Breast epithelium (tissue), 4 donors: Measurements from ENCODE around the gene RCOR3. TPM values are rescaled to one million over a fixed set of nuclear protein-coding genes. Genes with fewer than 3 reads are reported as not detected.

ENCODE experiments used
- DNase-seq, 2 donors: peaks; one replicate each; pipeline ENCODE4 v3.0.0-alpha.2; 2019; ENCODE audit warnings: low spot score in 2 of 2
- H3K27ac ChIP-seq, 2 donors: fragments of 200-600 bp; sonication (generic) in 1 of 2; one replicate each; pipeline ENCODE4 v1.5.1; 2016 to 2019; ENCODE audit warnings: mild to moderate bottlenecking in 1 of 2
- H3K27me3 ChIP-seq, 2 donors: fragments of 200-600 bp; sonication (generic) in 1 of 2; one replicate each; pipeline versions ENCODE4 v1.5.1 to v1.6.0; 2017 to 2019; ENCODE audit warnings: control low read depth in 1 of 2, mild to moderate bottlenecking in 1 of 2
- H3K36me3 ChIP-seq: fragments of 200-600 bp; one replicate; pipeline ENCODE4 v1.5.1; 2019
- H3K4me1 ChIP-seq, 2 donors: fragments of 200-600 bp; sonication (generic); one replicate each; pipeline ENCODE4 v1.5.1; 2016 to 2019; ENCODE audit warnings: control low read depth in 1 of 2
- H3K4me3 ChIP-seq, 3 donors: fragments of 200-600 bp; sonication (generic); 1 replicate in 2 of 3; 2 replicates in 1 of 3; pipeline ENCODE4 v1.5.1; 2016 to 2019; ENCODE audit warnings: mild to moderate bottlenecking in 3 of 3, moderate library complexity in 2 of 3
- H3K9me3 ChIP-seq, 2 donors: fragments of 200-600 bp; sonication (generic) in 1 of 2; one replicate each; pipeline ENCODE4 v1.5.1; 2016 to 2019; ENCODE audit warnings: control low read depth in 1 of 2
- POLR2A ChIP-seq: fragments of 450-650 bp; IDR thresholded peaks from one replicate; pipeline ENCODE4 v1.6.1; 2016; ENCODE audit warnings: antibody characterized with exemption, mild to moderate bottlenecking, moderate library complexity
- POLR2AphosphoS5 ChIP-seq, 3 donors: sonication (generic); formaldehyde crosslinking; IDR thresholded peaks; one replicate each; pipeline ENCODE4 v1.6.1; 2017; ENCODE audit warnings: antibody characterized with exemption in 3 of 3
- intact Hi-C: fragments of 100-400 bp; cut with DNase I; formaldehyde crosslinking; loops from one replicate; pipeline ENCODE4 v1.15.1; 2023; ENCODE audit warnings: low total_unique reads
- total RNA-seq, 3 donors: library from RNA; depleted of rRNA; stranded (reverse); fragments of >200 nt; gene quantifications; one replicate each; pipeline ENCODE4 v1.1.0, GENCODE V29; 2016
- TF ChIP-seq, protein P1 (sequence below), 3 donors: fragments of 450-650 bp; IDR thresholded peaks; one replicate each; pipeline ENCODE4 v1.5.1; 2016 to 2017; ENCODE audit warnings: antibody characterized with exemption in 3 of 3, mild to moderate bottlenecking in 3 of 3, moderate library complexity in 3 of 3

The RCOR3 gene
- 100 to 1,000 TPM in 1 of 3 donors, 10 to 100 TPM in 2; 45.9 to 107 (median 62.6) TPM for total RNA-seq

DNA sequence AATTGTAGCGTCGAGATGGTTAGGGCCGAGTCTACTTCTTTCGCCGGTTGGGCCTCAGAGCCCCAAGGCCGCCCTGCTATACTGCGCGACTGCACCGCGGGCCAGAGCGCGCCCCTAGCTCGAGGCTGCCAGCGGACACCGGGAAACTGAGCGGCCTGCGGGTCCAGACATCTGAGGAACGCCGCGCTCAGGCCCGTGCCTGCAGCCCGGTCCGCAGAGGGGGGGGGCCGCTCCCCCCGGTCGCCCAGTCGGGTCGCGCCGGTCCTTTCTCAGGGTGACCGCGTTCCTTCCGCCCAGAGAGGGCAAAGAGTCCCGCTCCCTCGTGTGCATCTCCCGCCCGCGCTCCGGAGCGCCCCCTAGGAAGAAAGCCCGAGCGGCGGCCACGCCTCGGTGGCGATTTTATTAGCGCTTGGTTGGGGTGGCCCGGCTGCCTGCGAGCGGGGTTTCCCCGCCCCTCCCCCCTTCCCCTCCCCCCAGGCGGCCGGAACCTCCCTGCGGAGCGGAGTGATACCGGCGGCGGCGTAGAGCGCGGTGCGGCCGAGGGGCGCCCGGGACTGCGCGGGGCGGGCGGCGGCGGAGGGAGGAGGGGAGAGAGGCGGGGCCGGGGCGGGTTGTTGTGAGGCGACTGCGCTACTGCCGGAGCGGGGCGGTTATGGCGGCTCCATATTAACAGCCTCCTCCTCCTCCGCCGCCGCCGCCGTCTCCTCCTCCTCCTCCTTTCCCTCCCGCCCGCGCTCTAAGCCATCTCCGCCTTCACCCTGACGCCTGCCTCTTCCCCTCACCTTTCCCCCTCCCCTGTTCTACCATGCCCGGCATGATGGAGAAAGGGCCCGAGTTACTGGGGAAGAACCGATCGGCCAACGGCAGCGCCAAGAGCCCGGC, at the start of gene RCOR3:
RCOR3 (plus strand) TSS at position 611 of the 882 bp plus-strand sequence; CDS start at position 806, 195 bp downstream.
- Histone ChIP-seq H3K36me3 (no peaks in the 10 kb centered on the region), H3K4me3 (peak within 1 kb of the TSS; percentile 86 to 97 (median 95)), H3K9me3 (no peaks in the 10 kb centered on the region), H3K27ac (peak within 1 kb of the TSS; percentile 97 to 99), H3K27me3 (no peaks in the 10 kb centered on the region), H3K4me1 (peaks cover 0 to 5% of the 10 kb centered on the region in 2 donors)
- TF ChIP-seq POLR2A (peak; percentile 85), POLR2AphosphoS5 (IDR thresholded peaks at IDR 0.05) (peak; percentile 73 to 84 (median 82))
- TF ChIP-seq, protein P1, sequence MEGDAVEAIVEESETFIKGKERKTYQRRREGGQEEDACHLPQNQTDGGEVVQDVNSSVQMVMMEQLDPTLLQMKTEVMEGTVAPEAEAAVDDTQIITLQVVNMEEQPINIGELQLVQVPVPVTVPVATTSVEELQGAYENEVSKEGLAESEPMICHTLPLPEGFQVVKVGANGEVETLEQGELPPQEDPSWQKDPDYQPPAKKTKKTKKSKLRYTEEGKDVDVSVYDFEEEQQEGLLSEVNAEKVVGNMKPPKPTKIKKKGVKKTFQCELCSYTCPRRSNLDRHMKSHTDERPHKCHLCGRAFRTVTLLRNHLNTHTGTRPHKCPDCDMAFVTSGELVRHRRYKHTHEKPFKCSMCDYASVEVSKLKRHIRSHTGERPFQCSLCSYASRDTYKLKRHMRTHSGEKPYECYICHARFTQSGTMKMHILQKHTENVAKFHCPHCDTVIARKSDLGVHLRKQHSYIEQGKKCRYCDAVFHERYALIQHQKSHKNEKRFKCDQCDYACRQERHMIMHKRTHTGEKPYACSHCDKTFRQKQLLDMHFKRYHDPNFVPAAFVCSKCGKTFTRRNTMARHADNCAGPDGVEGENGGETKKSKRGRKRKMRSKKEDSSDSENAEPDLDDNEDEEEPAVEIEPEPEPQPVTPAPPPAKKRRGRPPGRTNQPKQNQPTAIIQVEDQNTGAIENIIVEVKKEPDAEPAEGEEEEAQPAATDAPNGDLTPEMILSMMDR (IDR thresholded peaks at IDR 0.05) = peak in 1 of 3 donors; percentile 38
- DNase-seq = peak; percentile 92 to 94
- intact Hi-C loops = no loop called here

DNA sequence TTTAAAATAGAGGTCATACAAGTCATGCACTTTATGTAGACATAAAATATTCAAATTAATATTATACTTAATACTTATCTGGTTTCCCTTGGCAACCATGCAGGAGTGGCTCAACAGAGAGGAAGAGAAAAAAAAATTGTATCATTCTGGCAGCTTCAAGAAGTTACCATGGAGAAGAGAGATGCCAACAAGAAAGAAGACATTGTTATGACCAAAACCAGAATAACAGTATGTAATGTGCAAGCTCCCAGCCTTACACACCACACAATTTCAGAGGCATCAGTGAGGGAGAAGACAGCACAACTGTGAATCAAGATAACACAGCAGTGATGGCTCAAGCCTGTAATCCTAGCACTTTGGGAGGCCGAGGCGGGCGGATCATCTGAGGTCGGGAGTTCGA, 49.1 kb upstream of the RCOR3 start:
- Histone ChIP-seq H3K4me3 (no peak overlapping the region), H3K9me3 (peaks cover 0 to 3% of the 10 kb centered on the region in 2 donors), H3K4me1 (no peaks in the 10 kb centered on the region), H3K27me3 (no peaks in the 10 kb centered on the region), H3K27ac (no peak overlapping the region), H3K36me3 (no peaks in the 10 kb centered on the region)
- intact Hi-C loops = no loop called here
- TF ChIP-seq POLR2A = no peak
- TF ChIP-seq, protein P1 (IDR thresholded peaks at IDR 0.05) = no peak
- no peak for TF ChIP-seq POLR2AphosphoS5 (IDR thresholded peaks at IDR 0.05)
- no peak for DNase-seq

DNA sequence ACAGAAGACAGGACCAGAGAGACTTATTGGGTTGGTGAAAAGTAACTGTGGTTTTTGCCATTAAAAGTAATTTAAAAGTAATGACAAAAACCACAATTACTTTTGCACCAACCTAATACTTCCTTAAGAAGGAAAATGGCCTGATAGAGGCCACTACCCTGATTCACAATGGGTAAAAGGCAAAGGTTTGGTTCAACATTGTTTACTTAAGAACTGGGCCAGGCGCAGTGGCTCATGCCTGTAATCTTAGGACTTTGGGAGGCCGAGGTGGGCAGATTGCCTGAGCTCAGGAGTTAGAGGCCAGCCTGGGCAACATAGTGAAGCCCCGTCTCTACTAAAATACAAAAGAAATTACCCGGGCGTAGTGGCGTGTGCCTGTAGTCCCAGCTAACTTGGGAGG, 48.2 kb upstream of the RCOR3 start:
- no peak for DNase-seq
- H3K4me1 ChIP-seq = no peaks in the 10 kb centered on the region
- H3K4me3 ChIP-seq = no peak overlapping the region
- H3K27me3 ChIP-seq = no peaks in the 10 kb centered on the region
- intact Hi-C loops = no loop called here
- no peaks in the 10 kb centered on the region for H3K36me3 ChIP-seq
- no peak overlapping the region for H3K27ac ChIP-seq
- peaks cover 0 to 3% of the 10 kb centered on the region in 2 donors for H3K9me3 ChIP-seq
- no peak for TF ChIP-seq POLR2A
- TF ChIP-seq POLR2AphosphoS5 (IDR thresholded peaks at IDR 0.05) = no peak
- TF ChIP-seq, protein P1 (IDR thresholded peaks at IDR 0.05) = no peak

DNA sequence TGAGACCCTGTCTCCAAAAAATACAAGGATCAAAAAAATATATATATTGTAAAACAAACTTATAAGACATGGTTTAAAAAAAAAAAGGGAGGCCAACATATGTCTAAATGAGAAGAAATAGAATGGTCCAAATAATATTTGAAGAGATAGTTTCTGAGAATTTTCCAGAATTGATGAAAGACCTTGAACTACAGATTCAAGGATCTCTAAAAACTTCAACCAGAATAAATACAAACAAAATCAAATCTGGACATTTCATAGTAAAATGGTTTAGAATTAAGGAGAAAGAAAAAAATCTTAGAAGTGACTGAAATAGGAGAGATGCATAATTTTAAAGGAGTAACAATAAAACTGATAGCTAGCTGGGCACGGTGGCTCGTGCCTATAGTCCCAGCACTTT, 45.5 kb upstream of the RCOR3 start:
- Histone ChIP-seq H3K4me1 (no peaks in the 10 kb centered on the region), H3K27me3 (no peaks in the 10 kb centered on the region)

More for the DNA sequence above, 45.5 kb upstream of the RCOR3 start:
- H3K36me3 ChIP-seq = no peaks in the 10 kb centered on the region
- no peaks in the 10 kb centered on the region for H3K9me3 ChIP-seq
- TF ChIP-seq, protein P1 (IDR thresholded peaks at IDR 0.05) = no peak
- TF ChIP-seq POLR2A = no peak
- TF ChIP-seq POLR2AphosphoS5 (IDR thresholded peaks at IDR 0.05) = no peak
- DNase-seq = no peak
- no peak overlapping the region for H3K4me3 ChIP-seq
- H3K27ac ChIP-seq = no peak overlapping the region
- intact Hi-C loops = no loop called here
